Measurements from ENCODE around the gene CPEB2.

CPEB2 gene

GRCh38 chr4:15010038-15010585 is 7.8 kb downstream of the CPEB2 start:
- DNase-seq (ENCODE audit: low read depth), result no peak

DNA sequence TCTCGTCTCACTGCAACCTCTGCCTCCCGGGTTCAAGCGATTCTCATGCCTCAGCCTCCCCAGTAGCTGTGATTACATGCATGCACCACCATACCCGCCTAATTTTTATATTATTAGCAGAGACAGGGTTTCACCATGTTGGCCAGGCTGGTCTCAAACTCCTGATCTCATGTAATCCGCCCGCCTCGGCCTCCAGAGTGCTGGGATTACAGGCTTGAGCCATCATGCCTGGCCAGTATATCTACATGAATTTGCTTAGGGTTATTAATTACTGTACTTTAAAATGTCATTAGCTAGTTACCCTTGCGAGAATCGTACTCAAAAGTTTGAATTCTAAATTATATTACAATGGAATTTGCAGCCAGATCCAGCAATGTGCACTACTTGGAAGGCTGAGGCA is 8.9 kb downstream of the CPEB2 start:
- DNase-seq (ENCODE audit: low read depth), result no peak

DNA sequence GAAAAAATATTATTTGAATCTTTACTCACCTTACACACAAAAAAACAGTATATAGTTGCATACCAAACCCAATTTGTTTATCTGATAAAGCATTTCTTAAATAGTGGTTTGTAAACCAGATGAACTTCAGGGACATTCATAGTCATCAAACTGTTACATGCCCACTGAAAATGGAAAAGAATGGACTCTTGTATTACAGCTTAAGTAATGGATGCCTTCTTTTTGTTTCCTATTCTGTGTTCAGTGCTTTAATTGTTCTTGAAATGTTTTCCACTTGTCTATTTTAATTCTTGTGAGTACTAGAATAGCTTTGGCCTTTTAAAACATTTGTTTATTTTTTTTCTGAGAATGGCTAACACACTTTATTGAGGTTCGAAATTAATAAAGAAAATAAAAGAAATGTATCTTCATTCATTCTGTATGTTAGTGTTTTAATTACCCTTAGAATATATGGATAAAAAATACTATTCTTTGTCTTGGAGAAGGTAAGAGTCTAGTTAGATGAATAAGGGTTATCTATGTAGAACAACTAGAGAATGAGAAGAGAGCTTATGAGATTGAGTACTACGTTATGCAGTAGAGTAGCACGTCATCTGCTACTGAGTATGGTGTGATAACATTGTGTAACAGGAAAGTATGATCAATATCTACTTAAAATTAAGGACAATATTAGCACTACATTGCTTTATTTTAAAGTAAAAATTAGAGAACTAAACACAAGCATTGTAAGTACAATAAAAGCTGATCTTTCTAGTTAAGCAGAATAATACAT is 9.9 kb downstream of the CPEB2 start:
- DNase-seq (ENCODE audit: low read depth), result no peak

DNA sequence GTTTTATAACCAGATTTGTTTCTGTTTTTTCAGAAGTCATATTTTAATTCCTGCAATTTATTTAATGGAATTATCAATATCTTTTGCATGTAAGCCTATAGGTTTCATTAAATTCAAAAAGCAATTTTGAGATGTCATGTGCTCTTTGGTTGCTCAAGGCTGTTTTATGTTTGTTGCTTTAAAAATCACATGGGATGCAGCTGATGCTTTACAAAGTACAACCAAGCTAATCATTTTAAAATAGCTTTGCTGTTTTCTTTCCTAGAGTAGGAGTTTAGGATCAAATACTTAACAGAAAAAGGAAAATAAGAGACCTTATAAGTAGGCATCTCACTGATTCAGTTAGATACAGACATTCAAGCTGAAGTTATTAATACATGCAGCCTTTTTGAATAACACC is 11.3 kb downstream of the CPEB2 start:
- DNase-seq (ENCODE audit: low read depth), result no peak

- DNase-seq (ENCODE audit: low read depth), result no peak
Observed at GRCh38 chr4:15015170-15015569, 12.9 kb downstream of the CPEB2 start.

GRCh38 chr4:15018361-15018760 is 16.1 kb downstream of the CPEB2 start:
- no peak for DNase-seq (ENCODE audit: low read depth)

GRCh38 chr4:15020502-15021286 is 18.4 kb downstream of the CPEB2 start:
- DNase-seq (ENCODE audit: low read depth), result no peak

GRCh38 chr4:15021311-15021710 is 19.0 kb downstream of the CPEB2 start:
- DNase-seq (ENCODE audit: low read depth), result no peak

- DNase-seq (ENCODE audit: low read depth), result no peak
Observed at GRCh38 chr4:15021946-15022345, 19.7 kb downstream of the CPEB2 start.

DNA sequence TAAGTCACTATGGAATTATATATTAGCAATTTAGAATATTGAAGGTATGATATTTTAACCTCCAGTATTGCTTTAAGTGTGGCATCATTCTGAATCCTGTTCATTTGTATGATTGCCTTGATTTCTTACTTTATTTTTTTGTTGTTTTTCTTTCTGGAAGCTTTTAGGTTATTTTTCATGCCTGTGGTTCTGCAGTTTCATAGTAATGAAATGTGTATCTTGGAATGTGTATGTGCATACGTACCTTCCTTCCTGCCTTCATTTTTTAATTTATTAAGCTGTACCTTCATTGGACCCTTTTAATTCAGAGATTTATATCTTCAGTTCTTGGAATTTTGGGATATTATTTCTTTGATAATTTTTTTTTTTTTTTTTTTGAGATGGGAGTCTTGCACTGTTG is 22.1 kb downstream of the CPEB2 start:
- no peak for DNase-seq (ENCODE audit: low read depth)

DNA sequence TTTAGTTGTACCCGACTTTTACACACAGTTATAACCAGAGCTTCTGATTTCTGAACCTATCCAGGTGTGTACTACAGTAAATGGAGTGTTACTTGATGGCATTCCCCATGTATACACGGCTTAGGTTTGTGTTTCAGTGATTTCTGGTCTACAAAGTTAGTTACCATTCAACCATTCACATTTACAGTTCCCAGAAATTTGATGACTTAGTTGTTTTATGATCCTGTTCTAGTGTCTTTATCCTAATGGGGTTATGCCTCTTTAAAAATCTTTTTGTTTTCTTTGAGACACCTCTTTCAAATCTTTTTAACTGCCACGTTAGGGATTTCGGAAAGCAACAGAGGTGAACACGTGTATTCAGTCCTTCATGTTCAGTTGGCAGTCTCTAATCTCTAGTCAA is 23.4 kb downstream of the CPEB2 start:
- no peak for DNase-seq (ENCODE audit: low read depth)

GRCh38 chr4:15027921-15028435 is 25.7 kb downstream of the CPEB2 start:
- DNase-seq (ENCODE audit: low read depth), result no peak

GRCh38 chr4:15031197-15031596 is 28.9 kb downstream of the CPEB2 start:
- DNase-seq (ENCODE audit: low read depth), result no peak

GRCh38 chr4:15031993-15032675 is 29.9 kb downstream of the CPEB2 start:
- no peak for DNase-seq (ENCODE audit: low read depth)

DNA sequence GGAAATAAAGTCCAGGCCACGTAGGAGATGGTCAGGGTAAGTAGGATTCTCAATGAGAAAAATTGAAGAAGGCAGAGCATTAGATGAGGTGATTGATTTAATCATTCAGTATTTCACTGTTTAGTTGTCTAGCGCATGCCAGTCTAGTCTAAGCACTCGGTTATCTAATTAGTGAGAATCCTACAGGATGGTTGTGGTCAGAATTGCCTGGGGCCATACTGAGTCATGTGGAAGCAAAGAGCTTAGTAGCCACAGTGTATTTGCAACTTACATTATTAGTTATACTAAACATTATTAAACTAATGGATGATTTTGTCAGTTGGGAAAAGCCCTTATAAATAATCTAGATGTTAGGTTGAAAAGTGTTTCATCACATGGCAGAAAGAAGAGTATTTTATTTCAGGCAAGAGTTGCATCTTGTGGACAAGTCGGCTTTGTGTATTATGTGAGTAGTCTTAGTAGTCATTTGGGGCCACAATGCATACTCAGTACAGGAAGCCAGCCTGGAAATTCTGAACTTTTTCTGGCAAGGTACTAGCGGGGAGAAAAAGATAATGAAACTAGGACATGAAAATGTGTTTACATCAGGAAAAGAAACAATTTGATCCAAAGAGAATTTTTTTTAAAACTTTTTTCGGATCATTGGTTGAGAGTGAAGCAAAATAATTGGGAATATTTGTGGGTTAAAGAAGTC is 31.9 kb downstream of the CPEB2 start:
- DNase-seq (ENCODE audit: low read depth), result no peak

DNA sequence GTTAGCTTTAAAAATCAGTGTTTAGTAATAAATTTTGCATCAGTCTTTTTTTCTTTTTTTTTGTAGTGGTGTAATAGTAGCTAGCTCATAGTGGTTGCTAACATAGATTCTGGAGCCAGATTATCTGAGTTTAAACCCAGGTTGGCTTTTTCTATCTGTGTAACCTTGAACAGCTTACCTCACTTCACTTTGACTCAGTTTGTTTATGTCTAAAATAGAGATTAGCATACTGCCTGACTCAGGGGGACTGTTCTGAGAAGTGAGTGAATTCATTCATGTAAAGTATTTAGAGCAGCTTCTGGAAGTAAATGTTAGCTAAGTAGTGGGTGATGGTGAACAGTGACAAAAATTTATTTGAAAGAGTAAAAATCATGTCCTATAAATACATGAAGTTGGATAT is 32.9 kb downstream of the CPEB2 start:
- no peak for DNase-seq (ENCODE audit: low read depth)

- DNase-seq (ENCODE audit: low read depth), result no peak
Observed at GRCh38 chr4:15037923-15038541, 35.8 kb downstream of the CPEB2 start.

GRCh38 chr4:15040916-15041463 is 38.7 kb downstream of the CPEB2 start:
- no peak for DNase-seq (ENCODE audit: low read depth)

DNA sequence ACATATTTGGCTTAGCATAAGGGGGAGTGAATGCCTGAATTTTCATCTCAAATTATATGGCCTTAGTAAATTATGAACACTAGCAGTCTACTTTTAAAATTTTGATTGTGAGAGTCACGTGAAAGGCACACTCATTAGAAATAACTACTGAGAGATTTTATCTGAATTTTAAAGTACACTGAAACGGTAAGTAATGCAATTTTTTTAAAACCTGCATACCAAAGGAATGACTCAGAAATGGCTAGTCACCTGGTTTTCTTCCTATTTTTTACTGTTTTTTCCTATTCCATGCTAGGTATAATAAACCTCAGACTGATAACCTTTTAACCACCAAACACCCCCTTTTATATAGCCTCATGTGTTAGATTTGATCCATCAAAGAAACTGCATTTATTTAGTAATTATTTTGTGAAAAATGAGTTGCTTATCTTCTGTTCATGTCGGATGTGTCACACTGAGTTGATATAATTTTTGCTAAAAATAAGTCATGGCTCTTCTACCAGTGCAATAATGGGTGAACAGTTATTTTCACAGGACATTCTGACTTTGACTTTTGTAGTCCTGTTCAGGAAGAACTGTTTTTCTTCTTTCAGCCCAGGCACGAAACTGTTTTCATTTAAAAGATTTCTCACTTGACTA is 40.4 kb downstream of the CPEB2 start:
- no peak for DNase-seq (ENCODE audit: low read depth)

GRCh38 chr4:15043226-15043625 is 40.9 kb downstream of the CPEB2 start:
- DNase-seq (ENCODE audit: low read depth), result no peak

DNA sequence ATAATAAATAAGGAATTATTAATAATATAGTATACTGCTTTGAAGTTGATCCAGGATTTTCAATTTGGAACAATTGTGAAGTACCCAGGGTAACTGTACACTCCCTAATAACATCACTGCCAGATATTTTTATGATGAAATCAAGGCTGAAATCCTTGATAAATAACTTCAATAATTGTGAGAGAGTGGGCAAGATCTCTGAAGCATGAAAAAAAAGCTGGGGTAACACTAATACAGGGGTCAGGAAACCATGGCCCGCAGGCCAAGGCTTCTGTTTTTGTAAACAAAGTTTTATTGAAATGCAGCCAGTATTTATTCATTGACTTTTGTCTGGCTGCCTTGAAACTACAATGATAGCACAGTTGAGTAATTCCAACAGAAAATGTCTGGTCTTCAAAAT is 41.6 kb downstream of the CPEB2 start:
- no peak for DNase-seq (ENCODE audit: low read depth)
